NCI-H1417 treated with DMSO at 0.1 percent for 48 hours (cell line): ENCODE measurements around the gene PROCA1.

ENCODE experiments used
- DNase-seq: peaks from one replicate; lab custom pipeline; 2025; lab: John Stamatoyannopoulos, UW

Gene PROCA1

GRCh38 chr17:28707339-28707720 is 4.4 kb downstream of the PROCA1 start:
- DNase-seq, result no peak

DNA sequence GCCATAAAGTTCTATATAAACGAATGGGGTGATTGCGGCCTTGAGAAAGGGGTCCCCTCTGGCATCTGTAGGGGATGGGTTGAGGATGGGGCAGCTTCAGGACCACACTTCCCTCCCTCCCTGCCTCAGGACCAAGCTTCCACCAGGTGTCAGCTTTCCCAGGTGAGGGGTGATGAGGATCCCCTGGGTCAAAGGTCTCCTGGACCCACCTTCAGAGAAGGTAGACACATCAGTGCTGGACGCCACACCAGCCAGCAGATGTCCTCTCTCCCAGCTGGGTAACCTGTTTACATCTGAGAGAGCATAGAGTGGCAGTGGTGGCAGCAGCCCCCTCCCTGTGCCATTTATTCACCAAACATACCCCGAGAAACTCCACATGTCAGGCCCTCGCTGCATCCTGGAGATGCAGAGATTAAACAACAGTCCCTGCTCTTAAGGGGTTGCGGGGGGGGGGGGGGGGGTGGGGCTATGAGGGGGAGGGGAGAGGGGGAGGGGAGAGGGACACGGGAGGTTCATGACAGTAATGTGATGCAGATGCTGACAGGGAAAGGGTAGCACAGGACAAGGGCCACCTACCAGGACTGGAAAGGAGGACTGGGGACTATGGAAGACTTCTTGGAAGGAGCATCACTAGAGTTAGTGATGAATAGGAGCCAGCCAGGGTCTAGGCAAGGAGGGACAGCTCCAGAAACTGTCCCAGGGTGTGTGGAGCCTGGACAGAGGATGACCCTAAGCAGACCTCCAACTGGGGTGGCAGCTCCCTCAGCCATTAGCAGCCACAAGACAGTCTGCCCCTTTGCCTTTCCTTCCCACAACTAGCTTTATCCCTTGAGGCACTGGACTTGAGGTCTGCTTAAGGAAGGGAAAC is 5.0 kb downstream of the PROCA1 start:
- DNase-seq, result no peak

- DNase-seq, result no peak
Measured at GRCh38 chr17:28705728-28706334, 5.9 kb downstream of the PROCA1 start.

- no peak for DNase-seq
Measured at GRCh38 chr17:28705074-28705659, 6.5 kb downstream of the PROCA1 start.

DNA sequence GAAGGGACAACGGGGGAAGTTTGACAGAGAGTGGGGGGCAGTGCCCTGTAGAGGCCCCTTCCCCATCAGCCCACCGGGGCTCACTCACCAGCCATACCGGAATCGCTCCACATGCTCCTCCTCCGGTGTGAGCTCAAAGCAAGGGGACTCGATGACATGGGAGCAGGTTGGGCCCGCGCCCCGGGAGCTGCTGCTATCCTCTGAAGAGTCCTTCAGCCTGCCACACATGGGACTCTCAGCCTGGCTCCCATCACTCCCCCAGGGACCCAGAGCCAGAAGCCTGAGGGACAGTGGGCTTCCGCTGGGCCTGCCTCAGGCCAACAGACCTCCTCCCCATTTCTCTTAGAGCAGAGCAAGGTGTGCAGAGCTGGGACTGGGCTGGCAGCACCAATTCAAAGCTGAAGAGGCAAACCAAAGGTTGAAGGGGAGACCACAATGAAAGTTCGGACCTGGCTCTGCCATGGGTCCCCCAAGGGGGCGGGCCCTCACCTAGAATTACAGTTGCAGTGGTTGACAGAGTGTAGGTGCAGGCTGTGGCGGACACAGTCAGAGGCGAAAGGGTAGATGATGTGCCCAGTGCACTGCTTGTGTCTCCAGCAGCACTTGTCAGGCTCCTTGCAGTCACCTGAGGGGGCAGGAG is 7.3 kb downstream of the PROCA1 start:
- DNase-seq, result no peak

DNA sequence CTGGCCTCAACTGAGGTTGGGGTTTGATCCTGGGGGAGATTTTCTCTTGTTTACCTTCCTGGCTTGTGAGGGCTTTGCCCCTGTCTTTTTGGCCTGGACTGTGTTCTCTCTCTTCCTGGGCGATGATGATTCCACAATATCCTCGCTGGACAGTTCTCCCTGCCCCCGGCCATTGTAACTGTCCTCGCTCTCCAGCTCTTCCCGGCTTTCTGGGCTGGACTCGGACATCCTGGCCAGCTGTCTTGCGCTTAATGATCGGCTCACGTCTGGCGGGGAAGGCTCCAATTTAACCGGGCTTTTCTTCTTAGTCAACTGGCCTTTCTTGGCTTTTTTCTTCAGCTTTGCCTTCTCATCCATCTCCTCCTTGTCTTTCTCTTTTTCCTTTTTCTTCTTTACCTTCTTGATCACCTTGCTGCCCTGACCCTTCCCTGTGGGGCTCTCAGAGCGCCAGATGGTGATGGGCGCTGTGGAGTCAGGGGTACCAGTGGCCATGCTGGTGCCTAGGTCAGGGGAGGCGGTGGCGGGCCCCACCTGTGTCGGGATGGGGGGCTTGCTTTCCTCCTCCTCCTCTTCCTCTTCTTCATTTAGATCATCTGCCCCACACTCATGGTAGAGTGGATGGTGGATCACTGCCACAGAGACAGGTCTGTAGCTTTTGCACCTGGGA is 8.0 kb downstream of the PROCA1 start:
- no peak for DNase-seq

DNA sequence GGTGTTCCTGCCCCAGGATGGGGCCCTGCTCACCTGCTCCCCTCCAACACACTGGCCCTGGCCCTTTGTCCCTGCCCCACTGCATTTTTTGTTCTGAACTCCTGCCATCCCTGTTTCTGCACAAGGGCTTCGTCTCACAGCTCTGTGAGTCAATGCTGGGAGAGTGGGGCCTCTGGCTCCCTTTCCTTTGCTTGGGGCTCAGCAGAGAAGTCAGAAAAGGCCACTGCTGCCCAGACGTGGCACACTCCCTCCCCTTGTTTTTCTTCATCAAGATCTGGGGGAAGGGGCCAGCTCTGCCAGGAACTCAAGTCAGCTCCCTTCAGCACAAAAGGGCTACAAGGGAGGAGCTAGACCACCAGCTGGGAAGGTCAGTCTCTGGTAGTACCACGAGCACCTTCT is 8.9 kb downstream of the PROCA1 start:
- DNase-seq, result no peak

GRCh38 chr17:28702026-28702751 is 9.5 kb downstream of the PROCA1 start:
- no peak for DNase-seq

GRCh38 chr17:28700830-28701492 is 10.7 kb downstream of the PROCA1 start:
- DNase-seq, result no peak

- DNase-seq, result no peak
Measured at GRCh38 chr17:28700278-28700677, 11.4 kb downstream of the PROCA1 start.

DNA sequence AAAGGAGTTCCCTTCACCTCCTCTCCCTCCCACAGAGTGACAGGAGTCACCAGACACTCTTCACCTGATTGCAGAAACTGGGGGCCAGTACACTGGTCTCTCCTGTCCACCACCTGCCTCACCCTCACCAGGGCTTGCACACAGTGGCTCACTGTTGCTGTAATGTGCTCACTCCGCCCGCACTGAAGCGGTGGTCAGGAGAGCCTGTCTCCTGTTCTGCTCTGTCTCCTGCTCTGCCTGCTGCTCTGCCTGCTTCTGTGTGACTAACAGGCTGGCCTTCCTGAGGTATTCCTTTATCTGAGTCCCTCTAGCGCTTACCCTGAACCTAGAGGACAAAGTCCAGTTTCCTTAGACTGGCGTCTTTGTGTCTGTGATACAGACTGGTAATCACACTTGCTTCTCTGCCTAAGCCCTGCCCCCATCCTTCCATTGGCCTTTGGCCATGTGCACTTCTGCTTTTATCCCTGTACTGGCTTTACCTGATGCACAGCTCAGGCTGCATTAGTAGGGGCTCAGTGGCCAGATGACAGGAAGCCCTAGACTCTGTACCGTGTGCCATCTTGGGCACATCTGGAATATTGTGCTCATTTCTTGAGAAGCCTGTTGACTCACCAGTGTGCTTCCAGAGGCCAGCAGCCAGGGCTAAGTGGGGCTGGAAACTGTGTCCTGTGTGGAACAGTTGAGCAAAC is 13.3 kb downstream of the PROCA1 start:
- no peak for DNase-seq

GRCh38 chr17:28693869-28694268 is 17.8 kb downstream of the PROCA1 start:
- no peak for DNase-seq

DNA sequence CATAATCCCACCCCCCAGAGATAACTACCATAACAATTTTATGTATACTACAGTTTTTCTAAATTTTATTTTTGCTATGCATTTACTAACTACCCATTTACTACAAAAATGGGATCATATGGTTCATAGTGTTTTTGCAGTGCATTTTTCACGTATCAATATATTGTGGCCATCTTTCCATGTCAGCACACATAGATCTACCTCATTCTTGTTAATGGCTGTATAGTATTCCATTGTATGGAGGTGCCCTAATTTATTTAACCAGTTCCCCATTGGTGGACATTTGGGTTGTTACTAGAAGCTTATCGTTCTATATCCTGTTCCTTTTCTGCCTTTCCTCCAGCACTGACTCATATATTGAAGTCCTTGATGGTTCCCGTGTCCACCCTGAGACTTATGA is 22.7 kb downstream of the PROCA1 start:
- DNase-seq, result no peak

GRCh38 chr17:28688481-28688880 is 23.2 kb downstream of the PROCA1 start:
- DNase-seq, result no peak

GRCh38 chr17:28686296-28686695 is 25.4 kb downstream of the PROCA1 start:
- no peak for DNase-seq

DNA sequence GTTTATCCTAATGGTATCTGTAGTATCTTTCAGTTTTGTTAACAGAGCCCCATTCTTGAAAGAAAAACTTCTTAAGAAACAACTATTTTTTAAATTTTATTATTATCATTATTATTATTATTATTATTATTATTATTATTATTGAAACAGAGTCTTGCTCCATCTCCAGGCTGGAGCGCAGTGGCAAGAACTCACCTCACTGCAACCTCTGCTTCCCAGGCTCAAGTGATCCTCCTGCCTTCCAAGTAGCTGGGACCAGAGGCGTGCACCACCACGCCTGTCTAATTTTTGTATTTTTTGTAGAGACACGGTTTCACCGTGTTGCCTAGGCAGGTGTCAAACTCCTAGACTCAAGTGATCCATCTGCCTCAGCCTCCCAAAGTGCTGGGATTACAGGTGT is 26.3 kb downstream of the PROCA1 start:
- no peak for DNase-seq

DNA sequence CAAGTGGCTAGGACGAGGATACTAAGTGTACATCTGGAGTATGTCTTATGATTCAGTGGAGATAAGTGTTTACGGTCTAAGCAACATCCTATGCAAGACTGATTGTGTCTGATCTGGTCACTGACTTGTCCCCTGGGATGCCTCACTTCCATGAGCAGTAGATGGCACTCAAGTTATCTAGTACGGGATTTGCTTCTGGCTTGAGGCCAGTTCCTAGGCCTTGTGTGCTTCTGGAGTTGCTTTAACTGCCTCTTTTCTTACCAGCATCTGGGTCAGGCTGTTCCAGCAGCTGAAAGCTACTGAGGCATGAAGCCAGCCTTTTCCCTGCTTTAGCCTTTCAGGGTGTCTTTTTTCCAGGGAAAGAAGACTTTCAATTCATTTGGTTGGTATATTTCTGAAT is 26.7 kb downstream of the PROCA1 start:
- DNase-seq, result no peak

GRCh38 chr17:28682655-28683054 is 29.0 kb downstream of the PROCA1 start:
- no peak for DNase-seq

DNA sequence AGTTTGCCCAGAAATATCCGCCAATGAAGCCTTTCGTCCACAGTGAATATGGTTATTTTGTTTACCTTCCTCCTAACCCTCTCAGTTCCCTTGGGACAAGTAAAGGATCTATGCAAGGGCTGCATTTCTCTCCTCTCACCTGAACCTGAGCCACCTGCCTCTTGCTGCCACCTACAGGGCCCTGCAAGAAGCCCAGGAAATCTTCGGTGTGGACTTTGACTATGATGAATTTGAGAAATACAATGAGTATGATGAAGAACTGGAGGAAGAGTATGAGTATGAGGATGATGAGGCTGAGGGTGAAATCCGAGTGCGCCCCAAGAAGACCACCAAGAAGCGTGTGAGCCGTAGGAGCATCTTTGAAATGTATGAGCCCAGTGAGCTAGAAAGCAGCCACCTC is 35.7 kb downstream of the PROCA1 start:
- DNase-seq, result no peak

- DNase-seq, result no peak
Measured at GRCh38 chr17:28675490-28675889, 36.2 kb downstream of the PROCA1 start.
